Astrocyte of the spinal cord (primary cell): Measurements from ENCODE around the gene MTA1.

Experiments used
- DNase-seq: peaks from one replicate; pipeline ENCODE4 v3.0.0; 2011; ENCODE audit warnings: low read depth, low spot score
- H3K4me3 ChIP-seq: 2 replicates; pipeline ENCODE4 v1.5.1; 2011; ENCODE audit warnings: low read depth, mild to moderate bottlenecking, low read length, moderate library complexity
- in situ Hi-C: cut with HindIII; loops from 2 replicates; pipeline ENCODE4 v1.10.0; 2017; ENCODE audit warnings: low sequenced_read_pairs
- TF ChIP-seq, protein P1 (sequence below): IDR thresholded peaks from 2 replicates; pipeline ENCODE4 v1.5.1; 2012; ENCODE audit warnings: low read depth, mild to moderate bottlenecking, low read length, inconsistent platforms

The MTA1 gene

DNA sequence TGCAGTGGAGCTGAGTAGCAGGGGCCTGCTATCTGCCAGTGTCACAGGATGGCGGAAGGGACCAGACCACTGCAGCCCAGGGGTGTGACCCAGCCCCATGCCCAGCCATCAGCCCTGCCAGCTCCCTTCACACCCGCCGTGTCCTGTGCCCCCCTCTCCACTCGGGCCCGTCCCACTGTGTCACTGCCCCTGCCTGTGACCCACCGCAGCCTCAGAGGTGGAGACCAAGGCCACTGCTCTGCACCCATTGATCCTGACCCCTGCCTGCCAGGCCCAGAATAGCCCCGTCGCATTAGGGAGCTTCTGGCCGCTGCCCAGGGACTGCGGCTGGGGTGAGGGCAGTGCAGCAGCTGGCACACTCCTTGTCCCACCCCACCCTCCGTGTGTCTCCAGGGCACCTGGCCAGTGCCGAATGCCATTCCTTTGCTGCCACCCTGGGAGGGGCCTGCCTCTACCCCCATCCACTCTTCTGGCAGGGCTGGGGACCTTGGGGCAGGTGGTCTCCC, 52.9 kb downstream of the MTA1 start:
- H3K4me3 ChIP-seq = no peak overlapping the region
- TF ChIP-seq, protein P1, sequence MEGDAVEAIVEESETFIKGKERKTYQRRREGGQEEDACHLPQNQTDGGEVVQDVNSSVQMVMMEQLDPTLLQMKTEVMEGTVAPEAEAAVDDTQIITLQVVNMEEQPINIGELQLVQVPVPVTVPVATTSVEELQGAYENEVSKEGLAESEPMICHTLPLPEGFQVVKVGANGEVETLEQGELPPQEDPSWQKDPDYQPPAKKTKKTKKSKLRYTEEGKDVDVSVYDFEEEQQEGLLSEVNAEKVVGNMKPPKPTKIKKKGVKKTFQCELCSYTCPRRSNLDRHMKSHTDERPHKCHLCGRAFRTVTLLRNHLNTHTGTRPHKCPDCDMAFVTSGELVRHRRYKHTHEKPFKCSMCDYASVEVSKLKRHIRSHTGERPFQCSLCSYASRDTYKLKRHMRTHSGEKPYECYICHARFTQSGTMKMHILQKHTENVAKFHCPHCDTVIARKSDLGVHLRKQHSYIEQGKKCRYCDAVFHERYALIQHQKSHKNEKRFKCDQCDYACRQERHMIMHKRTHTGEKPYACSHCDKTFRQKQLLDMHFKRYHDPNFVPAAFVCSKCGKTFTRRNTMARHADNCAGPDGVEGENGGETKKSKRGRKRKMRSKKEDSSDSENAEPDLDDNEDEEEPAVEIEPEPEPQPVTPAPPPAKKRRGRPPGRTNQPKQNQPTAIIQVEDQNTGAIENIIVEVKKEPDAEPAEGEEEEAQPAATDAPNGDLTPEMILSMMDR = no peak
- DNase-seq = no peak
- in situ Hi-C loops = no loop called here

- DNase-seq = no peak
- no peak overlapping the region for H3K4me3 ChIP-seq
- in situ Hi-C loops = no loop called here
- TF ChIP-seq, protein P1 = no peak
These were observed 53.5 kb downstream of the MTA1 start for GRCh38 chr14:105473033-105473676.

DNA sequence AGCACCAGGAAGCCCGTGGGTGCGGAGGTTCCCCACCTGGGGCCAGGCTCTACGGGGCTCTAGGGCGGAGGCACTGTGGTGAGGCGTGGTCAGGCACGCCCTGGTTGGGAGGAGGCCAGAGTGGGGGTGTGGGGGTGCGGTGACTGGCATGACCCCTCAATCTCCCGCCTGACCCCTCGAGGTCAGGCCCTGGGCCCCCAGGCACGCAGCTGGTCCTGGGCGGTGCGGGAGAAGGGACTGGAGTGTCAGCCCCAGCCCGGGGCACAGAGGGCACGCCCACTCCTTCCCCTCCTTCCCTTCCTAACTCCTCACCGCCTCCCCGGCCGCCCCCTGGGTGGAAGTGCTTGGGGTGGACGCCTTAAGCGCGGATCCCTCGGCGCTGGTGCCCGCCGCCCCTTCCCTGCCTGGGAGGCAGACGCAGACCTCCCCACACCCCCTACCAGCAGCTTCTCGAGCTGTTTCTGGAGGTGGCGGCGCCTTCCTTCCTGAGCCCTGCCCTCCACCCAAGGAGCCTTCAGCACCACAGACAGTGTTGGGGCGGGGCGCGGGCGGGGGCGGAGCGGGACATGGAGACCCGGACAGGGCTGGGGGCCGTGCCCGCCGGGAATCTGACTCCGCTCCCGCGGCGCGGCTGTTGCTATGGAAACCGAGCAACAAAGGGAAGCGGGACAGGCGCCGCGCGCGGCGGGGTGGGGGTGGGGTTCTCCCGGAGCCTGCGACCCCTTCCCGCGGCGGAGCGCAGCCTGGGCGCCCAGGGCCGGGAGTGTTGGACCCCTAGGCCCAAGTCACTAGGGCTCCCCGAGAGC, 54.3 kb downstream of the MTA1 start:
- TF ChIP-seq, protein P1 = no peak
- in situ Hi-C loops = no loop called here
- peak overlapping the region; percentile 38 for H3K4me3 ChIP-seq
- peak; percentile 95 for DNase-seq

DNA sequence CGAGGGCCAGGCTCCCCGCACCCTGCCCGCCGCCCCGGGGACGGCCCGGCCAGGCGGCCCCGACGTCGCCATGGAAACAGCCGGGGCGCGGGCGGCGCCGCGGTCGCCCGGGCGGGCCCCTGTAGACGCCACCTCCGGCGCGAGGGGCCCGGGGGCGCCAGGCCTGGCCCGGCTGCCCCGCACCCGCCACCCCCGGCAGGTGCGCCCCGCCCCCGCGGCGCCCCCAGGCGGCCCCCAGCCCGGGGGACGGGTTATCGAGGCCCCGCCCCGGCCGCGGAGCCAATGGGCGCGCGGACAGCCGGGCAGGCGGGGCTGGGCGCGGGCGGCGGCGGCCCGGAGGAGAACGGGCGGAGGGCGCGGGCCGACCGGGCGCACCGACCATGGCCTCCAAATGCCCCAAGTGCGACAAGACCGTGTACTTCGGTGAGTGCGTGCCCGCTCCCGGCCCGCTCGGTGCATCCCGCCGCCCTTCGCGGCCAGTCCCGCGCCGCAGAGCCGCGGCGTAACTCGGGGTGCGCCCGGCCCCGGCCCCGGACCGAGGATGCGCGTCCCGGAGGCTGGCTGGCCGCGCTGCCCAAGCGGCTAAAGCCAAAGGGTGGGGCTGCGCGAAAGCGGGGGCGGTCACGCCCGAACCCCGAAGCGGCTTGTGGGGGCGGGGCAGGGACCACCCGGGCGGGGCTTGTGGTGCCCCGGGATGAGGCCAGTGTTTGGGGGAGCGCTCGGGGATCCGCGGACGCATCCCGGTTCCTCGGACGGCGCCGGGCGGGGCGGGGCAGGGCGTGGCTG, 55.0 kb downstream of the MTA1 start, which contains the start of gene CRIP2:
Gene CRIP2, plus strand, starts transcription at position 339 of the 786 bp plus-strand sequence. Its CDS starts 42 bp downstream, at position 381.
- H3K4me3 ChIP-seq = peak within 1 kb of the TSS; percentile 71
- peak; percentile 26 for DNase-seq
- in situ Hi-C loops = no loop called here
- TF ChIP-seq, protein P1 = no peak

- peak overlapping the region; percentile 71 for H3K4me3 ChIP-seq
- TF ChIP-seq, protein P1 = no peak
- in situ Hi-C loops = no loop called here
- DNase-seq = peak; percentile 62
These were observed 55.9 kb downstream of the MTA1 start for GRCh38 chr14:105475269-105476096.
